Breast epithelium (tissue), 4 donors: ENCODE measurements around the gene GCSH. TPM values are rescaled to one million over a fixed set of nuclear protein-coding genes. Genes with fewer than 3 reads are reported as not detected.

ENCODE experiments used
- DNase-seq, 2 donors: peaks; one replicate each; pipeline ENCODE4 v3.0.0-alpha.2; 2019; ENCODE audit warnings: low spot score in 2 of 2
- H3K27ac ChIP-seq, 2 donors: fragments of 200-600 bp; sonication (generic) in 1 of 2; one replicate each; pipeline ENCODE4 v1.5.1; 2016 to 2019; ENCODE audit warnings: mild to moderate bottlenecking in 1 of 2
- H3K27me3 ChIP-seq, 2 donors: fragments of 200-600 bp; sonication (generic) in 1 of 2; one replicate each; pipeline versions ENCODE4 v1.5.1 to v1.6.0; 2017 to 2019; ENCODE audit warnings: control low read depth in 1 of 2, mild to moderate bottlenecking in 1 of 2
- H3K36me3 ChIP-seq: fragments of 200-600 bp; one replicate; pipeline ENCODE4 v1.5.1; 2019
- H3K4me1 ChIP-seq, 2 donors: fragments of 200-600 bp; sonication (generic); one replicate each; pipeline ENCODE4 v1.5.1; 2016 to 2019; ENCODE audit warnings: control low read depth in 1 of 2
- H3K4me3 ChIP-seq, 3 donors: fragments of 200-600 bp; sonication (generic); 1 replicate in 2 of 3; 2 replicates in 1 of 3; pipeline ENCODE4 v1.5.1; 2016 to 2019; ENCODE audit warnings: mild to moderate bottlenecking in 3 of 3, moderate library complexity in 2 of 3
- H3K9me3 ChIP-seq, 2 donors: fragments of 200-600 bp; sonication (generic) in 1 of 2; one replicate each; pipeline ENCODE4 v1.5.1; 2016 to 2019; ENCODE audit warnings: control low read depth in 1 of 2
- CTCF ChIP-seq, 3 donors: fragments of 450-650 bp; IDR thresholded peaks; one replicate each; pipeline ENCODE4 v1.5.1; 2016 to 2017; ENCODE audit warnings: antibody characterized with exemption in 3 of 3, mild to moderate bottlenecking in 3 of 3, moderate library complexity in 3 of 3
- POLR2A ChIP-seq: fragments of 450-650 bp; IDR thresholded peaks from one replicate; pipeline ENCODE4 v1.6.1; 2016; ENCODE audit warnings: antibody characterized with exemption, mild to moderate bottlenecking, moderate library complexity
- POLR2AphosphoS5 ChIP-seq, 3 donors: sonication (generic); formaldehyde crosslinking; IDR thresholded peaks; one replicate each; pipeline ENCODE4 v1.6.1; 2017; ENCODE audit warnings: antibody characterized with exemption in 3 of 3
- intact Hi-C: fragments of 100-400 bp; cut with DNase I; formaldehyde crosslinking; loops from one replicate; pipeline ENCODE4 v1.15.1; 2023; ENCODE audit warnings: low total_unique reads
- total RNA-seq, 3 donors: library from RNA; depleted of rRNA; stranded (reverse); fragments of >200 nt; gene quantifications; one replicate each; pipeline ENCODE4 v1.1.0, GENCODE V29; 2016

GCSH gene
- total RNA-seq, 3 donors from 2014 or later: 19.9 to 22.1 (median 21.0) TPM

GRCh38 chr16:81138831-81139557 lies 42.8 kb upstream of the GCSH start:
- TF ChIP-seq CTCF (IDR thresholded peaks at IDR 0.05) (no peak), POLR2A (no peak), POLR2AphosphoS5 (IDR thresholded peaks at IDR 0.05) (no peak)
- no peak for DNase-seq
- intact Hi-C loops: no loop called here
- Histone ChIP-seq H3K4me3 (no peak overlapping the region), H3K4me1 (no peaks in the 10 kb centered on the region), H3K27ac (no peak overlapping the region), H3K9me3 (no peaks in the 10 kb centered on the region), H3K36me3 (no peaks in the 10 kb centered on the region), H3K27me3 (no peaks in the 10 kb centered on the region)

DNA sequence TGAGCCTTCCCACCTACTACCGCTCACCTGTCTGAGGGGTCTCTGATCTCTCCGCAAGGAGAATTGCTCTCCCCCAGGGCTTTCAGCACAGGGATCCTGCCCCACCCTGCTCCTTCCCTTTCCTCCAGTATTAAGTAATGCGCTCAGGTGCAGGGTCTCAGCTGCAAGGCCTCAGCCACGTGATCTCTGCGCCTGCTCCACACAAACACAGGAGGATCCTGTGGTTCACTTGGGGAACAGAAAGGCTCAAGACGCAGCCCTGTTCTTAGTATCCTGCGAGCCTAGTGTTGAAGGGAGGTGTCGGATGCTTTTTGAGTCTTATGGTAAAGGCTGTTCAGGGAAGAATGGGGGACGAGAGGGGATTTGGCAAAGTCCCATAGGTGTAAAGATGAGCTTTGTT lies 41.6 kb upstream of the GCSH start:
- H3K36me3 ChIP-seq: no peaks in the 10 kb centered on the region
- intact Hi-C loops: no loop called here
- no peaks in the 10 kb centered on the region for H3K4me1 ChIP-seq
- TF ChIP-seq POLR2AphosphoS5 (IDR thresholded peaks at IDR 0.05): no peak
- no peak for TF ChIP-seq CTCF (IDR thresholded peaks at IDR 0.05)
- no peak for TF ChIP-seq POLR2A
- H3K27ac ChIP-seq: peak overlapping the region in 1 of 2 donors; percentile 84
- no peak overlapping the region for H3K4me3 ChIP-seq
- H3K9me3 ChIP-seq: no peaks in the 10 kb centered on the region
- no peaks in the 10 kb centered on the region for H3K27me3 ChIP-seq
- no peak for DNase-seq

GRCh38 chr16:81136390-81137335 lies 40.5 kb upstream of the GCSH start:
- peak; percentile 37 to 75 for DNase-seq
- H3K36me3 ChIP-seq: no peaks in the 10 kb centered on the region
- peak overlapping the region in 2 of 3 donors; percentile 10 to 11 for H3K4me3 ChIP-seq
- intact Hi-C loops: no loop called here
- no peaks in the 10 kb centered on the region for H3K27me3 ChIP-seq
- no peak for TF ChIP-seq POLR2A
- peak in 1 of 3 donors; percentile 18 for TF ChIP-seq POLR2AphosphoS5 (IDR thresholded peaks at IDR 0.05)
- no peak for TF ChIP-seq CTCF (IDR thresholded peaks at IDR 0.05)
- no peaks in the 10 kb centered on the region for H3K4me1 ChIP-seq
- H3K27ac ChIP-seq: peak overlapping the region in 1 of 2 donors; percentile 84
- no peaks in the 10 kb centered on the region for H3K9me3 ChIP-seq

- DNase-seq: no peak
- Histone ChIP-seq H3K4me3 (no peak overlapping the region), H3K27me3 (no peaks in the 10 kb centered on the region), H3K27ac (no peak overlapping the region), H3K36me3 (no peaks in the 10 kb centered on the region), H3K9me3 (no peaks in the 10 kb centered on the region), H3K4me1 (no peaks in the 10 kb centered on the region)
- no peak for TF ChIP-seq POLR2A
- TF ChIP-seq CTCF (IDR thresholded peaks at IDR 0.05): no peak
- TF ChIP-seq POLR2AphosphoS5 (IDR thresholded peaks at IDR 0.05): no peak
- intact Hi-C loops: no loop called here
Measured at GRCh38 chr16:81130126-81130525, 33.9 kb upstream of the GCSH start.
